Measurements from ENCODE around the gene ADSS1.
A peak's percentile ranks its signal among the peaks of the same experiment; 100 is the strongest.

Gene ADSS1

GRCh38 chr14:104752735-104753527, 28.9 kb downstream of the ADSS1 start, which contains the start of gene SIVA1:
TSS of gene SIVA1 (plus strand) at chr14:104753147. CDS start at chr14:104753202, 55 bp downstream.
- peak within 1 kb of the TSS; percentile 93 for H3K9ac ChIP-seq (ENCODE audit: low read depth, low read length)
- H3K4me3 ChIP-seq (ENCODE audit: low read length): peak within 1 kb of the TSS; percentile 87
- peak within 1 kb of the TSS; percentile 83 for H3K27ac ChIP-seq (ENCODE audit: low read length)
- no peaks in the 10 kb centered on the region for H3K27me3 ChIP-seq (ENCODE audit: insufficient read depth, low read length)
- H3K4me1 ChIP-seq (ENCODE audit: insufficient read depth, low read length): no peaks in the 10 kb centered on the region
- H3K9me3 ChIP-seq (ENCODE audit: insufficient read depth, low read depth, low read length): peaks cover 11% of the 10 kb centered on the region
- H3K36me3 ChIP-seq (ENCODE audit: insufficient read depth, low read depth, low read length): peaks cover 28% of the 10 kb centered on the region

GRCh38 chr14:104753528-104754212, 29.6 kb downstream of the ADSS1 start:
- peak overlapping the region; percentile 93 for H3K9ac ChIP-seq (ENCODE audit: low read depth, low read length)
- peaks cover 11% of the 10 kb centered on the region for H3K9me3 ChIP-seq (ENCODE audit: insufficient read depth, low read depth, low read length)
- no peaks in the 10 kb centered on the region for H3K27me3 ChIP-seq (ENCODE audit: insufficient read depth, low read length)
- H3K27ac ChIP-seq (ENCODE audit: low read length): peak overlapping the region; percentile 83
- no peaks in the 10 kb centered on the region for H3K4me1 ChIP-seq (ENCODE audit: insufficient read depth, low read length)
- peak overlapping the region; percentile 87 for H3K4me3 ChIP-seq (ENCODE audit: low read length)
- peaks cover 34% of the 10 kb centered on the region for H3K36me3 ChIP-seq (ENCODE audit: insufficient read depth, low read depth, low read length)

GRCh38 chr14:104754213-104754851, 30.3 kb downstream of the ADSS1 start:
- Histone ChIP-seq H3K27ac (ENCODE audit: low read length) (no peak overlapping the region), H3K9ac (ENCODE audit: low read depth, low read length) (peak overlapping the region; percentile 93), H3K36me3 (ENCODE audit: insufficient read depth, low read depth, low read length) (peaks cover 41% of the 10 kb centered on the region)

GRCh38 chr14:104755621-104756020, 31.6 kb downstream of the ADSS1 start:
- no peak overlapping the region for H3K4me3 ChIP-seq (ENCODE audit: low read length)
- no peaks in the 10 kb centered on the region for H3K4me1 ChIP-seq (ENCODE audit: insufficient read depth, low read length)
- no peak overlapping the region for H3K9ac ChIP-seq (ENCODE audit: low read depth, low read length)
- no peak overlapping the region for H3K27ac ChIP-seq (ENCODE audit: low read length)
- peaks cover 48% of the 10 kb centered on the region for H3K36me3 ChIP-seq (ENCODE audit: insufficient read depth, low read depth, low read length)
- peaks cover 2% of the 10 kb centered on the region; the same call in 1 of the 2 replicates for H3K9me3 ChIP-seq (ENCODE audit: insufficient read depth, low read depth, low read length)
- no peaks in the 10 kb centered on the region for H3K27me3 ChIP-seq (ENCODE audit: insufficient read depth, low read length)

More at GRCh38 chr14:104754213-104754851, 30.3 kb downstream of the ADSS1 start:
- no peaks in the 10 kb centered on the region for H3K4me1 ChIP-seq (ENCODE audit: insufficient read depth, low read length)
- peaks cover 11% of the 10 kb centered on the region for H3K9me3 ChIP-seq (ENCODE audit: insufficient read depth, low read depth, low read length)
- no peaks in the 10 kb centered on the region for H3K27me3 ChIP-seq (ENCODE audit: insufficient read depth, low read length)
- H3K4me3 ChIP-seq (ENCODE audit: low read length): peak overlapping the region; percentile 87

- no peaks in the 10 kb centered on the region for H3K27me3 ChIP-seq (ENCODE audit: insufficient read depth, low read length)
- H3K9ac ChIP-seq (ENCODE audit: low read depth, low read length): no peak overlapping the region
- H3K9me3 ChIP-seq (ENCODE audit: insufficient read depth, low read depth, low read length): no peaks in the 10 kb centered on the region
- no peaks in the 10 kb centered on the region for H3K4me1 ChIP-seq (ENCODE audit: insufficient read depth, low read length)
- no peak overlapping the region for H3K27ac ChIP-seq (ENCODE audit: low read length)
- H3K4me3 ChIP-seq (ENCODE audit: low read length): no peak overlapping the region
- H3K36me3 ChIP-seq (ENCODE audit: insufficient read depth, low read depth, low read length): peaks cover 53% of the 10 kb centered on the region
Observed at GRCh38 chr14:104756477-104757237, 32.6 kb downstream of the ADSS1 start.

GRCh38 chr14:104757238-104757585, 33.2 kb downstream of the ADSS1 start:
- H3K36me3 ChIP-seq (ENCODE audit: insufficient read depth, low read depth, low read length): peaks cover 58% of the 10 kb centered on the region
- no peaks in the 10 kb centered on the region for H3K4me1 ChIP-seq (ENCODE audit: insufficient read depth, low read length)
- H3K9ac ChIP-seq (ENCODE audit: low read depth, low read length): no peak overlapping the region
- no peak overlapping the region for H3K27ac ChIP-seq (ENCODE audit: low read length)
- no peaks in the 10 kb centered on the region for H3K9me3 ChIP-seq (ENCODE audit: insufficient read depth, low read depth, low read length)
- H3K4me3 ChIP-seq (ENCODE audit: low read length): no peak overlapping the region
- H3K27me3 ChIP-seq (ENCODE audit: insufficient read depth, low read length): no peaks in the 10 kb centered on the region

GRCh38 chr14:104757681-104758392, 33.8 kb downstream of the ADSS1 start:
- H3K36me3 ChIP-seq (ENCODE audit: insufficient read depth, low read depth, low read length): peaks cover 58% of the 10 kb centered on the region
- H3K27ac ChIP-seq (ENCODE audit: low read length): no peak overlapping the region
- H3K4me3 ChIP-seq (ENCODE audit: low read length): no peak overlapping the region

GRCh38 chr14:104758981-104759969, 35.2 kb downstream of the ADSS1 start:
- H3K9ac ChIP-seq (ENCODE audit: low read depth, low read length): no peak overlapping the region

More at GRCh38 chr14:104757681-104758392, 33.8 kb downstream of the ADSS1 start:
- Histone ChIP-seq H3K9me3 (ENCODE audit: insufficient read depth, low read depth, low read length) (no peaks in the 10 kb centered on the region), H3K4me1 (ENCODE audit: insufficient read depth, low read length) (no peaks in the 10 kb centered on the region), H3K9ac (ENCODE audit: low read depth, low read length) (no peak overlapping the region; the same call in 1 of the 2 replicates), H3K27me3 (ENCODE audit: insufficient read depth, low read length) (no peaks in the 10 kb centered on the region)

GRCh38 chr14:104765517-104765916, 41.5 kb downstream of the ADSS1 start:
- Histone ChIP-seq H3K4me3 (ENCODE audit: low read length) (no peak overlapping the region), H3K4me1 (ENCODE audit: insufficient read depth, low read length) (no peaks in the 10 kb centered on the region; the same call in 1 of the 2 replicates), H3K27me3 (ENCODE audit: insufficient read depth, low read length) (no peaks in the 10 kb centered on the region), H3K27ac (ENCODE audit: low read length) (no peak overlapping the region), H3K36me3 (ENCODE audit: insufficient read depth, low read depth, low read length) (peaks cover 10% of the 10 kb centered on the region; the same call in 1 of the 2 replicates), H3K9me3 (ENCODE audit: insufficient read depth, low read depth, low read length) (no peaks in the 10 kb centered on the region), H3K9ac (ENCODE audit: low read depth, low read length) (no peak overlapping the region)

More at GRCh38 chr14:104758981-104759969, 35.2 kb downstream of the ADSS1 start:
- Histone ChIP-seq H3K27me3 (ENCODE audit: insufficient read depth, low read length) (no peaks in the 10 kb centered on the region), H3K36me3 (ENCODE audit: insufficient read depth, low read depth, low read length) (peaks cover 58% of the 10 kb centered on the region), H3K4me1 (ENCODE audit: insufficient read depth, low read length) (no peaks in the 10 kb centered on the region), H3K4me3 (ENCODE audit: low read length) (no peak overlapping the region), H3K9me3 (ENCODE audit: insufficient read depth, low read depth, low read length) (no peaks in the 10 kb centered on the region), H3K27ac (ENCODE audit: low read length) (no peak overlapping the region)

Data from iPS-20b (cell line).